Neutrophil (primary cell): ENCODE data around the gene SLC36A3.

Experiments
- H3K27ac ChIP-seq: fragments of 200-600 bp; sonication (generic); 2 replicates; pipeline ENCODE4 v1.5.1; 2016; ENCODE audit warnings: mild to moderate bottlenecking, moderate library complexity
- H3K27me3 ChIP-seq: fragments of 200-600 bp; sonication (generic); 2 replicates; pipeline ENCODE4 v1.6.0; 2016; ENCODE audit warnings: mild to moderate bottlenecking
- H3K36me3 ChIP-seq: fragments of 200-600 bp; sonication (generic); 2 replicates; pipeline ENCODE4 v1.5.1; 2017
- H3K4me1 ChIP-seq, 2 experiments: fragments of 200-600 bp in 1 of 2; sonication (generic) in 1 of 2; 1 replicate in 1 of 2; 2 replicates in 1 of 2; pipeline versions ENCODE4 v1.5.1 to v1.6.1; 2013 to 2016; ENCODE audit warnings: low read depth in 1 of 2, low read length in 1 of 2, mild to moderate bottlenecking in 1 of 2, moderate library complexity in 1 of 2; ENCODE audit not compliant: control insufficient read depth in 1 of 2, insufficient read depth in 1 of 2
- H3K4me3 ChIP-seq, 2 experiments: fragments of 200-600 bp in 1 of 2; sonication (generic) in 1 of 2; 1 replicate in 1 of 2; 2 replicates in 1 of 2; pipeline ENCODE4 v1.5.1; 2013 to 2016; ENCODE audit warnings: low read depth in 1 of 2, low read length in 1 of 2, mild to moderate bottlenecking in 1 of 2, moderate library complexity in 1 of 2
- H3K9me3 ChIP-seq: fragments of 200-600 bp; sonication (generic); 2 replicates; pipeline ENCODE4 v1.5.1; 2016
- TF ChIP-seq, protein P1 (sequence below): fragments of 200-600 bp; sonication (generic); IDR thresholded peaks from 2 replicates; pipeline ENCODE4 v1.5.1; 2016; ENCODE audit warnings: antibody characterized with exemption

SLC36A3 gene

DNA sequence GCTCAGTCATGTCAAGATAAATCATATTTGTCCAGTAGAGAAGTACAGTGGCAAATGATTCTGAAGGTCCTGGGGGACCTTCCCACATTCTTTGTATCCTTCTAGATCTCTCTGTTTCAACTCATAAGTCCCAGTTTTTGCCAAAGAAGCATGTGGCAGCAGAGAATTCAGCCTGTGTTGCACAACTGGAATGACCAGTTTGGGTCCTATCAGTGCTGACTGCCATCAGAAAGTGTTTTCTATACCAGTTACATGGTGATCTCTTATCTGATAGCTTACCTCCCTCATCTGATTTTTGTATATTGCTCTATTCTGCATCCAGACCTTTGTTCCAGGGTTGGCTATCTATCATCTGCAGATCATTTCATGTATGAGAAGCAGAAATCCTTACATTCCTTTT is 28.9 kb downstream of the SLC36A3 start:
- Histone ChIP-seq H3K4me1 (no peaks in the 10 kb centered on the region), H3K9me3 (no peaks in the 10 kb centered on the region), H3K27me3 (no peaks in the 10 kb centered on the region), H3K36me3 (peaks cover 5% of the 10 kb centered on the region), H3K27ac (no peak overlapping the region), H3K4me3 (no peak overlapping the region)
- TF ChIP-seq, protein P1, sequence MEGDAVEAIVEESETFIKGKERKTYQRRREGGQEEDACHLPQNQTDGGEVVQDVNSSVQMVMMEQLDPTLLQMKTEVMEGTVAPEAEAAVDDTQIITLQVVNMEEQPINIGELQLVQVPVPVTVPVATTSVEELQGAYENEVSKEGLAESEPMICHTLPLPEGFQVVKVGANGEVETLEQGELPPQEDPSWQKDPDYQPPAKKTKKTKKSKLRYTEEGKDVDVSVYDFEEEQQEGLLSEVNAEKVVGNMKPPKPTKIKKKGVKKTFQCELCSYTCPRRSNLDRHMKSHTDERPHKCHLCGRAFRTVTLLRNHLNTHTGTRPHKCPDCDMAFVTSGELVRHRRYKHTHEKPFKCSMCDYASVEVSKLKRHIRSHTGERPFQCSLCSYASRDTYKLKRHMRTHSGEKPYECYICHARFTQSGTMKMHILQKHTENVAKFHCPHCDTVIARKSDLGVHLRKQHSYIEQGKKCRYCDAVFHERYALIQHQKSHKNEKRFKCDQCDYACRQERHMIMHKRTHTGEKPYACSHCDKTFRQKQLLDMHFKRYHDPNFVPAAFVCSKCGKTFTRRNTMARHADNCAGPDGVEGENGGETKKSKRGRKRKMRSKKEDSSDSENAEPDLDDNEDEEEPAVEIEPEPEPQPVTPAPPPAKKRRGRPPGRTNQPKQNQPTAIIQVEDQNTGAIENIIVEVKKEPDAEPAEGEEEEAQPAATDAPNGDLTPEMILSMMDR, result no peak

DNA sequence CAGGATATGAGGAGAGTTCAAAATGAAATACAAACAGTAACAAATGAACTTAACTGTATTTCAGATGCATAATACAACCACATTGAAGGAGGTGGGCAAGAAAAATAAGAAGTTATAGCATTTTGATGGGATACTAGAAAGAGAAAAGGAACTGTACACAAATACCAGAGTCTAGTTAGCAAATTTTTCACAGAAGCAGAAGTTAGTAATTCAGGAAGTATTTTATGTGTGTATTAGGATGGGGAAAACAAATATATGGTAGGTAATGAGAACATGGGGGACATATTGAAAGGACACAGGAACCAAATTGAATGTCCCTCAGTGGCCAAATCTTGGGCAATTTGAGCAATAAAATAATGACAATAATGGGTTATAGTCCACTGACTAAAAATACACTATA is 32.2 kb downstream of the SLC36A3 start:
- H3K36me3 ChIP-seq, result peaks cover 36% of the 10 kb centered on the region
- TF ChIP-seq, protein P1, result no peak
- H3K4me3 ChIP-seq, result no peak overlapping the region
- peak overlapping the region; percentile 44 for H3K27ac ChIP-seq
- no peaks in the 10 kb centered on the region for H3K4me1 ChIP-seq
- H3K27me3 ChIP-seq, result no peaks in the 10 kb centered on the region
- no peaks in the 10 kb centered on the region for H3K9me3 ChIP-seq

DNA sequence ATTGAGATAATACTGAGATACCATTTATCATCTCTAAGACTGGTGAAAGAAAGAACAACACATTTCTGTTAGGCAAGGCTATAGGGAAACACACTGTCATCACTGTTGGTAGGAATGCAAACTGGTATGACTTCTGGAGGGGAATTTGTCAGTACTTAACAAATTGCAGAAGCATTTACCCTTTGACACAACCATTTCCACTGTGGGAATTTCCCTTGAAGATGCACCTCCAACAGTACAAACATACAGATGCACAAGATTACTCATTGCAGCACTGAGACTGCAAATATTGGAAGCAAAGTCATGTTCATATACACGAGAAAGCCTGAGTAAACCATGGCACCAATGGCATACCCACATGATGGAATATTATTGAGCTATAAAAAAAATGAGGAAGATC is 33.0 kb downstream of the SLC36A3 start:
- Histone ChIP-seq H3K9me3 (no peaks in the 10 kb centered on the region), H3K36me3 (peaks cover 36% of the 10 kb centered on the region), H3K4me1 (no peaks in the 10 kb centered on the region), H3K27ac (peak overlapping the region; percentile 5), H3K4me3 (no peak overlapping the region), H3K27me3 (no peaks in the 10 kb centered on the region)
- TF ChIP-seq, protein P1, result no peak

DNA sequence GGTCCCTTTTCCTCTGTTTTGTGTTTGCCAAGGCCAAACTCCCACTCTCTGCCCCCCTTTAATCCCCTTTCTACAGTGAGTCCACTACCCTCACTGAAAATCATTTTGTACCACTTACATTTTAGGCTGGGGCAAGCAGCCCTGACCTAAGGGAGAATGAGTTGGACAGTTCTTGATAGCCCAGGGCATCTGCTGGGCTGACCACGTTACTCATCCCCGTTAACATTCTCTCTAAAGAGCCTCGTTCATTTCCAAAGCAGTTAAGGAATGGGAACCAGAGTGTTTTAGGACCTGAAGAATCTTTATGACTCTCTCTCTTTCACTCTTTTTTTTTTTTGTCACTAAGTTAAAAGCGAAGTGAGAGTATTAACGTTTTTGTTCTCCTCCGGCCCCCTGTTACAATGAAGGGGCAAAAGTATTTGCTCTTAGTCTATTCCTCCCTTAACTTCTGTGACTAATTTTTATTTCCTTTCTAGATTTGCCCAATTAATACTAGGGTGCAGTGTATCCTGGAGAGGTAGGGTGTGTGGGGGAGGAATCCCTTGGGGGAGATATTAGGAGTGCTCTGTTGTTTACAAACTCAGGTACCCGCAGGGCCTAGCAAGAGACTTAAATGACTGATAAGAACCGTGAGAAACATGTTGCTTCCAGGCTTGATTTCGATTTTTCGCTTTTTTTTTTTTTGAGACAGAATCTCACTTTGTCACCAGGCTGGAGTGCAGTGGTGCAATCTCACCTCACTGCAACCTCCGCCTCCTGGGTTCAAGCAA is 35.9 kb downstream of the SLC36A3 start:
- no peaks in the 10 kb centered on the region for H3K27me3 ChIP-seq
- peaks cover 37% of the 10 kb centered on the region for H3K36me3 ChIP-seq
- H3K4me3 ChIP-seq, result no peak overlapping the region
- no peak overlapping the region for H3K27ac ChIP-seq
- TF ChIP-seq, protein P1, result no peak
- no peaks in the 10 kb centered on the region for H3K4me1 ChIP-seq
- H3K9me3 ChIP-seq, result no peaks in the 10 kb centered on the region

DNA sequence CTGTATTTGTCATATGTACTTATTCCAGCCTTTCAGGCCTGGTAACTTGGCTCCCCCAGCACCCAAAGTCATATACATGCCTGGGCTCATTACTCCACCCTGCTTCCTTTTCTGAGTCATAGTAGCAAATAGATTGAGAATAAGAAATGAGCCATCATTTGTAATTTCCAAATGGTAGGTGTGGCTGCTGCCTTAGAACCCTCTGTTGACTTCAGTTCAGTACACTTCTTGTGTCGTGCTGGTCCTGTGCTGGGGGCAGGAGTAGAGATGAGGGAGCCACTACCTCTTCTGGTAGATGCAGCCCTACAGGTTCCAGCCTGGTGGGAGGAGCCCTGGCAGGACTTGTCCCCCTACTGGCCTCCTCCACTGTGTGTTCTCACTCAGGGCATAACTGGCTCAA is 39.5 kb downstream of the SLC36A3 start:
- Histone ChIP-seq H3K27me3 (no peaks in the 10 kb centered on the region), H3K4me1 (no peaks in the 10 kb centered on the region), H3K9me3 (no peaks in the 10 kb centered on the region), H3K4me3 (no peak overlapping the region), H3K27ac (no peak overlapping the region), H3K36me3 (peaks cover 32% of the 10 kb centered on the region)
- TF ChIP-seq, protein P1, result no peak
